ENCODE data around the gene GLYR1.

GLYR1 gene

GRCh38 chr16:4847774-4848587, 893 bp upstream of the GLYR1 start:
- TF ChIP-seq NFIC (IDR thresholded peaks at IDR 0.05), result peak; percentile 48; the same call in 1 of the 2 replicates
- TF ChIP-seq FOXM1 (IDR thresholded peaks at IDR 0.05; ENCODE audit: borderline replicate concordance, low read depth), result no peak

GRCh38 chr16:4846503-4846900, 586 bp downstream of the GLYR1 start:
- TF ChIP-seq YY1 (IDR thresholded peaks at IDR 0.05; ENCODE audit: low read depth), result no peak
- TF ChIP-seq TAF1 (IDR thresholded peaks at IDR 0.05; ENCODE audit: low read depth), result no peak
- TF ChIP-seq FOXM1 (IDR thresholded peaks at IDR 0.05; ENCODE audit: borderline replicate concordance, low read depth), result no peak
- TF ChIP-seq REST (IDR thresholded peaks at IDR 0.05; ENCODE audit: low read depth), result no peak
- TF ChIP-seq MAX (IDR thresholded peaks at IDR 0.05), result no peak
- no peak for TF ChIP-seq TEAD4 (IDR thresholded peaks at IDR 0.05)
- no peak for TF ChIP-seq RAD21 (IDR thresholded peaks at IDR 0.05; ENCODE audit: low read depth)
- no peak for TF ChIP-seq CREB1 (IDR thresholded peaks at IDR 0.05; ENCODE audit: low read depth)
- TF ChIP-seq USF1 (IDR thresholded peaks at IDR 0.05), result no peak
- no peak for TF ChIP-seq NFIC (IDR thresholded peaks at IDR 0.05)
- no peak for TF ChIP-seq EGR1 (IDR thresholded peaks at IDR 0.05)
- TF ChIP-seq CEBPB (IDR thresholded peaks at IDR 0.05), result no peak
- TF ChIP-seq TCF12 (IDR thresholded peaks at IDR 0.05; ENCODE audit: low read depth), result no peak
- no peak for TF ChIP-seq EP300 (IDR thresholded peaks at IDR 0.05; ENCODE audit: borderline replicate concordance)

GRCh38 chr16:4840984-4841383, 6.1 kb downstream of the GLYR1 start:
- TF ChIP-seq USF1 (IDR thresholded peaks at IDR 0.05) (no peak), TEAD4 (IDR thresholded peaks at IDR 0.05) (no peak), TAF1 (IDR thresholded peaks at IDR 0.05; ENCODE audit: low read depth) (no peak), EP300 (IDR thresholded peaks at IDR 0.05; ENCODE audit: borderline replicate concordance) (no peak), EGR1 (IDR thresholded peaks at IDR 0.05) (no peak), TCF12 (IDR thresholded peaks at IDR 0.05; ENCODE audit: low read depth) (no peak), CEBPB (IDR thresholded peaks at IDR 0.05) (no peak), RAD21 (IDR thresholded peaks at IDR 0.05; ENCODE audit: low read depth) (no peak), MAX (IDR thresholded peaks at IDR 0.05) (no peak), REST (IDR thresholded peaks at IDR 0.05; ENCODE audit: low read depth) (no peak), YY1 (IDR thresholded peaks at IDR 0.05; ENCODE audit: low read depth) (no peak), ZBTB7A (IDR thresholded peaks at IDR 0.05; ENCODE audit: low read depth) (no peak), NFIC (IDR thresholded peaks at IDR 0.05) (no peak), FOXM1 (IDR thresholded peaks at IDR 0.05; ENCODE audit: borderline replicate concordance, low read depth) (no peak), CREB1 (IDR thresholded peaks at IDR 0.05; ENCODE audit: low read depth) (no peak)

- no peak for TF ChIP-seq EP300 (IDR thresholded peaks at IDR 0.05; ENCODE audit: borderline replicate concordance)
- TF ChIP-seq NFIC (IDR thresholded peaks at IDR 0.05), result peak; percentile 15; the same call in 1 of the 2 replicates
Observed at GRCh38 chr16:4839942-4840341, 7.1 kb downstream of the GLYR1 start.

GRCh38 chr16:4837733-4838501, 9.2 kb downstream of the GLYR1 start:
- no peak for TF ChIP-seq RAD21 (IDR thresholded peaks at IDR 0.05; ENCODE audit: low read depth)
- no peak for TF ChIP-seq TAF1 (IDR thresholded peaks at IDR 0.05; ENCODE audit: low read depth)
- TF ChIP-seq YY1 (IDR thresholded peaks at IDR 0.05; ENCODE audit: low read depth), result no peak
- TF ChIP-seq NFIC (IDR thresholded peaks at IDR 0.05), result no peak
- TF ChIP-seq FOXM1 (IDR thresholded peaks at IDR 0.05; ENCODE audit: borderline replicate concordance, low read depth), result no peak
- no peak for TF ChIP-seq ZBTB7A (IDR thresholded peaks at IDR 0.05; ENCODE audit: low read depth)
- TF ChIP-seq MAX (IDR thresholded peaks at IDR 0.05), result no peak

Measured in Ishikawa (cell line).